Raji (cell line): ENCODE data around the gene FAM111A.

Source experiments
- POLR2A ChIP-seq: IDR thresholded peaks from 2 replicates; pipeline ENCODE4 v1.6.1; 2011; ENCODE audit warnings: low read depth, low read length, control low read depth; ENCODE audit not compliant: insufficient read depth

Gene FAM111A, protein sequence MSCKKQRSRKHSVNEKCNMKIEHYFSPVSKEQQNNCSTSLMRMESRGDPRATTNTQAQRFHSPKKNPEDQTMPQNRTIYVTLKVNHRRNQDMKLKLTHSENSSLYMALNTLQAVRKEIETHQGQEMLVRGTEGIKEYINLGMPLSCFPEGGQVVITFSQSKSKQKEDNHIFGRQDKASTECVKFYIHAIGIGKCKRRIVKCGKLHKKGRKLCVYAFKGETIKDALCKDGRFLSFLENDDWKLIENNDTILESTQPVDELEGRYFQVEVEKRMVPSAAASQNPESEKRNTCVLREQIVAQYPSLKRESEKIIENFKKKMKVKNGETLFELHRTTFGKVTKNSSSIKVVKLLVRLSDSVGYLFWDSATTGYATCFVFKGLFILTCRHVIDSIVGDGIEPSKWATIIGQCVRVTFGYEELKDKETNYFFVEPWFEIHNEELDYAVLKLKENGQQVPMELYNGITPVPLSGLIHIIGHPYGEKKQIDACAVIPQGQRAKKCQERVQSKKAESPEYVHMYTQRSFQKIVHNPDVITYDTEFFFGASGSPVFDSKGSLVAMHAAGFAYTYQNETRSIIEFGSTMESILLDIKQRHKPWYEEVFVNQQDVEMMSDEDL

DNA sequence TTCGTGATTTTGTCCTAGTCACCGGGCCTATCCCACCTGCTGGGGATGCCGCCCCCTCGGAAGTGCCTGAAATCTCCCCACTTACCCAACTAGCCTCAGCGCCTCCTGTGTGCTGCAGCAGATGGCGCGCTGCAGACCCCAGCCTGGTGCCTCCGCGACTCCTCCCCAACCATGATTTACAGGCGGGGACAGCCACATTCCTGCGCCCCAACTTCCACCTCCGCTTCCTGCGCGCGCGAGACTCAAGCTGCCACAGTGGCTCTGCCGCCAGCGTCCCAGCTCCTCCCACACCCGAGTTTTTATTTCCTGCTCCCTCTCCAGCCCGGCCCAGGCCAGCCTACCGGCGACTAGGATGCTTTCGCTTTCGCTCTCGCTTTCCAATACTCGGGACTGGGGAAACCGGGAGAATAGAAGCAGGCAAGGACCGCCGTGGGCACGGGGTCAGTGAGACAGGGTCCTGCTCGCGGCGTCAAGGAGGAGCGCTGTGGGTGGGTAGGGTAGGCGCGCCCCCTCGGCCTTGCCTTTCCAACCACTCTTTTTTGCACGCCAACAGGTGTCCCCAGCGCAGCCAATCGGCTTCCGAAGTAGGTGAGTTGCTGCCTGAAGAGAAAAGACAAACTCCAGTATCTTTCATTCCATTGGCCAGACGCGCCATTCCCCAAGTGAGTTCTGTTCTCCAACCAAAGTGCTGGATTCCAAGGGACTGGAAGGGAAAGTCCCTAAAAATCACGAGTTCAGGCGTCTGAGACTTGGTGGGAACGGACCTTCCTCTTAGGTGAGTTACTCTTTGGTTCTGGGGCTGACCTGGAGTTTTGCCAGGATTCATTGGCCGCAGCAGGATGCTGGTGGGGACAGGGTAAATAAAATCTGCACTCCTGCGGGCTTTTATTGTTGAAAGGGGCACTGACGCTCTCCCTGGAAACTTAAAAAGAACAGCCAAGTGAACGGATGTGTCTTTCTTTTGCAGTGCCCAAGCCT is at the start of gene FAM111A:
Gene FAM111A, plus strand, starts transcription at position 327 of the 978 bp plus-strand sequence. CDS start 6,017 bp downstream, outside the sequence.
- peak; percentile 36; the same call in 1 of the 2 replicates for TF ChIP-seq POLR2A

DNA sequence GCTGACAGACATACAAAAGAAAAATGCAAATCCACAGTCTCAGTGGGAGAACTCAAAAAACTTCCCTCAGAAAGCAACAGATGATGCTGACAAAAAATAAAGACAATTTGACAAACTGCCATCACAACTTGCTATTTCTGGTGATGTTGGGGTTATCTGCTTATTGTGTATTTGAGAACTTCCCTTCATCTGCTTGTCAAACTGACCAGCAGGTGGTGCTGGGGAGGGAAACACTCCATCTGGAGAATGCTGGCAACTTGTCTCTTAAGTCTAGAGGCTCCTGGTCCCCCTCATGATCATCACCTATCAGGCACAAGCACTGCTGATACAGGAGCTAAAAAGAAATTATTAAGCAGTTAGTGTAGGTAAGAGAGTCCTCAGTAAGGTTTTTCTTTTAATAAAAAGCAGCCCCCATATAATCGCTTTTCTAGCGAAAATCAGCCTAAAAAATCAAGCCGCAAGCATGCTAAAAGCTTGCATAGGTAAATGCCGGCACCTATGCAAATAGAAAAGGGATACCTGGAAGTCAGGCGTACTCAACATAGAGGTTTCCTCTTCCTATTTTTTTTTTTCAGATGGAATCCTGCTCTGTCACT is 45.4 kb upstream of the FAM111A start:
- no peak for TF ChIP-seq POLR2A

DNA sequence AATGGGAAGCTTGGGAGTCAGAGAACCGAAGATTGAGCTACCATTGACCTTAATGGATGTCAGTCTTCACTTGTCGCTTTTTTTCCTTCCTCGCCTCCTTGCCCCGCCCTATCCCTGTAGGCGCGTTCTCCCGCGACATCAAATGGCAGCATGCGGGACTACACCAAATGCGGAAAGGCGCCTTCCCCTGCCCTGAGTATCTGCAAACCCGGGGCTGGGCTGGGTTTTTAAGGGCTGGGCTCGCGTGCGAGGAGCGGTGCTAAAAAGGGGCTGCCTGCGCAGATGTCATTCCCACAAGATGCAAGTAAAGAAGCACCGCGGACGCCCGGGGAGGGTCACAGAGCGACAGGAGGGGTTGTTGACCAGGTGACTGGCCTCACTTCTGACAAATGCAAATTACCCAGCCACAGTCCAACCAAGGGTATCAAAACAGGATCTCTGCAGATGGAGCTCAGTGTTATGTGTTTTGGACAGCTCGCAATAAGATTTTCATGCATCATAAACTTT is 40.3 kb upstream of the FAM111A start:
- TF ChIP-seq POLR2A, result no peak

DNA sequence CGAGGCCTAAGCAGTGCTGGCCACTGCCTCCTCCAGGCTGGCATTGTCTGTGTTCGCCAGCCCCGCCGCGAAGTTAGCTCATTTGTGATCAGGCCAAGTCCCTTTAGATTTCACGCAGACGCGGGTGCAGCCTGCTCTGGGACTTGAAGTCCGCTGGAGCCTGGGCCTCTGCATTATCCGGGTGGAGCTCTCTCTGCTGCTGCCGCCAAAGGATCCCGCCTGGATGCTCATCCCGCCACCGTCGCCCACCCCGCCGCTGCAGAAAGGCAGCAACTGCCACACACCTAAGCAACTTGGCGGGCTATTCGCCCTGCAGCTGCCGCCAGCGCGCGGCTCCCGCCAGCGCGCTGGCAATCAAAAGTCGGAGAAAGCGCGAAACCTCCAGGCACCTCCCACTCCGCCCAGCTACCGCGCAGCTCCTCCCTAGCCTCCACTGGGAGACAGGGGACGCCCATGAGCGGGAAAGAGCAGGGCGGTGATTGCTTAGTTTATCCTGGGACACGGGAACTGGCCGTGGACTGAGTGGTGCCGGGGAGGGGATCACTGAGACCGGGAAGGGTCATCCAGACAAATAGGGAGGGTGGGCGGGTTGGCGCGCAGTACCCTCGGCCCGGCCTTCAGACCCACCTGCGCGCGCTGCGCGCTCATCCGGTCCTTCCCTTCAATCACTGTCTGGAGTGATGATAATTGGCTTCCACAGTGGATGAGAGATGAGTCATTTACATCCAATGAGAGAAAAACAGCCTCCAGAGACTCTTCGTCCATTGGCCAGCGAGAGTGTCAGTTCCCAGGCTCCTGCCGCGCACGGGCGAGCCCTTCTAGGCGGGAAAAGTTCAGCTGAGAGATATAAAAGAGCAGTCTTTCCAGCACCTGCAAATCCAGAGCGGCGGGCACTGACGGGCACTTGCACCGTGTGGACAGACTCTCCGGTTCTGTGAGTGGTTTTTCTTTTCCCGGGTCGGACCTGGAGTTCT is 36.0 kb upstream of the FAM111A start, which contains the start of gene FAM111B:
Gene FAM111B, plus strand, starts transcription at position 875 of the 974 bp plus-strand sequence. CDS start 2,389 bp downstream, outside the sequence.
- TF ChIP-seq POLR2A, result peak; percentile 61

DNA sequence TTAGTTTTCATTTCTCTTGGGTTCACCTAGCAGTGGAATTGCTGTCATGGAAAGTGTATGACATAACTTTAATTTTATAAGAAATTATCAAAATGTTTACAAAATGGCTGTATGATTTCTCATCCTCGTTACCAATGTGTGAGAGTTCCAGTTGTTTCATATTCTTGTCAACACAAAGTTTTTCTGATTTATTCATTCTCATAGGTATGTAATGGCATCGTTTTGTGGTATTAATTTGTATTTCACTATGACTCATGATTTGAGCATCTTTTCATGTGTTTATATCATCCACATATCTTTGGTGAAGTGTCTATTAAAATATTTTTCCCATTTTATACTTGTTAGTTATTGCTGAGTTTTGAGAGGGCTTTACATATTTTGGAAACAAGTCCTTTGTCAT is 30.2 kb upstream of the FAM111A start:
- no peak for TF ChIP-seq POLR2A

DNA sequence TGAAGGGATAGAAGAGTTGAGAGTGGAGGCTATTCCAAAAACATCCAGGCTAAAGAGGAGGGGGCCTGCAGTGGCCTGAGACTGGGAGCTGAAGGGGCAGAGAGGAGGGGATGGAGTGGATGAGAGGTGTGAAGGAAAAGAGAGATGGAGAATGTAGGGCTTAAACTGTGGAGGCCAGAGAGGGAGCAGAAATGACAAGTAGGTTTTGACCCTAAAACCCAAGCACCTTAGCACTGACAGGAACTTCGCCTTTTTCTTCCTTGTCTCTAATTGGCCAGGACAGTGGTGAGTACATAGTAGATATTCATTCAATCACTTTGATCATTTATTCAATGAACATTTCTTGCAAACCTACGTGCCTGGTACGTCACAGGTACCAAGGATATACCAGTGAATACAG is 28.3 kb upstream of the FAM111A start:
- TF ChIP-seq POLR2A, result no peak

DNA sequence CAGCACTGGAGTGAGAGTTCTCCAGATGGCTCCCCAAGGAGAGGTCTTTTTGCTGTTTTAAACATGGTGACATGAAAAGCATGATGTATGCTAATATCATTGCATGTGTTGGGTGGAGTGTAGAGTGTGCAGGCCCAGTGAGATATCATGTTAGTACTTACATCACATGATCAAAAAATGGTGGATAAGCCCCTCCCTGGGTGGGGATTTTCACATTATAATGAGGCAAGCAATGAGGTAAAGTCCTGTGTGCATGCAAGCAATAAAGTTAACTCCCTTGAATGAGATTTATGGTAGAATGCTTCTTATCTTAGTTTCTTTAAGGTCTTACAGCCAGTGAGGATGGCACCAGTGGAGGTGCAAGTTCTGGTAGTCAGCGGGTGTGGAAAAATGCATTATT is 27.1 kb upstream of the FAM111A start:
- TF ChIP-seq POLR2A, result no peak

DNA sequence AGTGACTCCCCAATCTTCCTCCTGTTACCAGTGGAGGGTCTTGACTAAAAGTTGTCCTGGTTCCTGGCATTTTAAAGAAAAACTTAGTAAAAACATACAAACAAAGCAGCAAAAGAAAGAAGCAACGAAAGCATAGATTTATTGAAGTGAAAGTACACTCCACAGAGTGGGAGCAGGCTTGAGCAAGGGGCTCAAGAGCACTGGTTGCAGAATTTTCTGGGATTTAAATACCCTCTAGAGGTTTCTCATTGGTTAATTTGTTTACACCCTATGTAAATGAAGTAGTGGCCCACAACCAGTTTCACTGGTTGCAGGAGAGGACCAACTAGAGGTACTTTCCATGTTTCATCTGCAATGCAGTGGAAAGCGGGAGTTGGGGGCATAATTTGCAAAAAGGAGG is 24.9 kb upstream of the FAM111A start:
- no peak for TF ChIP-seq POLR2A

DNA sequence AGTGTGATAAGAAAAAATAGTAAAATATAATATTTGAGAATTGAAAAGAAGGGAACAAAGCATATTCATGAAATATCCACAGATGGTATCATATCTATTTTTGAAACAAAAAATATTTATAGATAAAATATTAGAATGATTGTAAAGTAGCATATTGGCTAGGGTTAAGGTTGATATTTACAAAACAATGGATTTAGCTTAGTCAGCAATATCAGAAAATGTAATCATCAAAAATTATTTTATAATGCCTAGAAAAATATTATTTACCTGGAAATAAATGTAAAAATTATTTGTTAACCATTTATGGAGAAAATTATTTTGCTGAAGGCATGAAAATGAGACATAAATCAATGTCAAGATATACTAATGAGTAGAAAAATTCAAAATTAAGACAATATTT is 22.8 kb upstream of the FAM111A start:
- TF ChIP-seq POLR2A, result no peak

DNA sequence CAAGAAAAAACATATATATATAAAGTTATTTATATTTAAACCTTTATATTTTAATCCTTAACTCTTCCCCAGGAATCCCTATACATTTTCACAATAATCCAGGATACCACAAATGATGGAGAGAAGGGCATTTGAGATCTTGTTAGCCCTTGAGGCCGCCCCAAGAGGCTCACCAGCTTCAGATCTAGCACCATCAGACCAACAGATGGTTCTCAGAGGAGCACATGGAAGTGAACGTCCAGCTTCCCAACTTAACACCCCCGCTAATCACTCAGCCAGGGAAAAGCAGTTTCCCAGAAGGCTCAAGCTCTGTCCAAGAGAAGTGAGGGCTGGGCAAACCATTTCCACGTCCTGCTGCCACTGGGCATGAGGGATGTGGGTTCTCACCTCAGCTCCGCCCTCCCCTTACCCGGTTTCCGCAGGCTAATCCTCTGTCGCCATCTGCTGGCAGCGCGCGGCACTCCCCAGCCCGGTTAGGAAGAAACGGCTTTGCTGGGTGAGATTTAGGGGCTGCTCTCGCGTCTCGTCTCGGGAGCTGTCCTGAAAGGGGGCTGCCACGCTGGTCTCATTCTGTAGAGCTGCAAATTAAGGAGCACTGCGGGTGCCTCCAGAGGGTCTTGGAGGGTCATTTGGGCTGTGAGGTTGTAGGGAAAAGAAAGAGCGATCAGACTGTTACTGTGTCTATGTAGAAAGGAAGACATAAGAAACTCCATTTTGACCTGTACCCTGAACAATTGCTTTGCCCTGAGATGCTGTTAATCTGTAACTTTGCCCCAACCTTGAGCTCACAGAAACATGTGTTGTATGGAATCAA is 6.8 kb upstream of the FAM111A start:
- TF ChIP-seq POLR2A, result no peak

DNA sequence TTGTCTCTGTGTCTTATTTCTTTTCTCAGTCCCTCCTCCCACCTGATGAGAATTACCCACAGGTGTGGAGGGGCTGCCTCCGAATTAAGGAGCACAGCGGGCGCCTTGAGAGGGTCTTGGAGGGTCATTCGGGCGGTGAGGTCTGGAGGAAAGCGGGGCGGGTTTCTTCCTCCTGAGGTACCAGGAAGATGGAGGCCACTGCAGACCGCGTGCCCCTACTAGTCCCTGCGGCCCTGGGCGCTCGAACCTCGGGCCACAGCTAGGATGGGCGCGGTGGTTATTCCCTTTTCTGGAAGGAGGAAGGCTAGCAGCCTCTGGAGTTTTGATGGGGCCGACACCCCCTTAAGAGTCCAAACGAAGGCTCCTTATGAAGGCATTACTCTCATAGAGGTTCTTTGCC is 5.5 kb upstream of the FAM111A start:
- TF ChIP-seq POLR2A, result no peak

DNA sequence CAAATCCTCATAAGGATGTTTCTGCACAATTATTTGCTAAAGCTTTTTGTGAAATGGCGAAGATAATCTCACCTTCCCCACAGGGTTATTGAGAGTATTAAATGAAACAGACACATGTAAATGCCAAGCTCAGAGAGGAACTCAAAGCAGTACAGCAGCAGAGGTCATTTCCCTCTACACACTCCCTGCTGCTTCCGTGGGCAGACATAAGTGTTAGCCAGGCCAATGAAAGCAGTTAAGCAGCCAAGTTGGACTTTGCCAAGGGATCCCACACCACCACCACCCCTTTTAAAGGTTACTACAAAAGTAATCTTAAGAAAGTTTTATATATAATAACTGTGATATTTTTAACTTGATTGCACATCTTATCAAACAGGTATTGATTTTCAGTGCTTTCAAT is 4.0 kb upstream of the FAM111A start:
- no peak for TF ChIP-seq POLR2A

DNA sequence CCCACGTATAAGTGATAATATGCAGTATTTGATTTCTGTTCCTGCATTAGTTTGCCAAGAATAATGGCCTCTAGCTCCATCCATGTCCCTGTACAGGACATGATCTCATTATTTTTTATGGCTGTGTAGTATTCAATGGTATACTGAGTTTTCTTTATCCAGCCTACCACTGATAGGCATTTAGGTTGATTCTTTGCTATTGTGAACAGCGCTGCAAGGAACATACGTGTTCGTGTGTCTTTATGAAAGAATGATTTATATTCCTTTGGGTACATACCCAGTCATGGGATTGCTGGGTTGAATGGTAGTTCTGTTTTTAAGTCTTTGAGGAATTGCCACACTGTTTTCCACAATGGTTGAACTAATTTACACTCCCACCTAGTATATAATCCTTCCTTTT is 1.5 kb upstream of the FAM111A start:
- no peak for TF ChIP-seq POLR2A
